HG03565 (cell line): Measurements from ENCODE around the gene TMEFF2.

Source experiments
- ATAC-seq: cut with Tn5 transposase; IDR thresholded peaks from one replicate; pipeline ENCODE4 v1.9.1; 2021; ENCODE audit warnings: mild to moderate bottlenecking, moderate library complexity; ENCODE audit not compliant: unreplicated experiment

Gene TMEFF2

DNA sequence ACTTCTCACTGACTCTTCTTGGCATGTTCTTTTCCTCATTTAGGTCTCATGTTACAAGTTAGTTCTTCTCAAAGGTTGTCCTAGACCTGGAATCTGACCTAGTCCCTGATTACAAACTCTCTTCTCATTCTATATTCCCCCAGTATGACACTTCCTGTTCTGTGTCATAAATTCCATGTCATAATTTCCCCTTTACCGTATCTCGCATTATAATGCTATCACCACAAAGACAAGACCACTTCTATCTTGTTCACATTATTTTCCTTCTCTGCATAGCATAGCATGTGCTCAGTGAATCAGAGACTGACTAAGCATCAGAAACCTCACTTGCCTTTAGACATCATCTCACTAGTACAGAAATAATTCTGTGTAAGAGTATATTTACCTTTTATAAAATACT lies 284.2 kb downstream of the TMEFF2 start:
- ATAC-seq, result no peak

DNA sequence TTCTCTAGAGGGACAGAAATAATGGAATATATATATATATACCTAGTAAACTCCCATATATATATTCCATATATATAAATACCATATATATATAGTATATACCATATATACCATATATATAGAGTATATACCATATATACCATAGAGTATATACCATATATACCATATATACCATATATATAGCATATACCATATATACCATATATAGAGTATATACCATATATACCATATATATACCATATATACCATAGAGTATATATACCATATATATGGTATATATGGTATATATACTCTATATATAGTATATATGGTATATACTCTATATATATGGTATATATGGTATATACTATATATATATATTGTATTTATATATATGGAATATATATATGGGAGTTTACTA lies 285.9 kb downstream of the TMEFF2 start:
- no peak for ATAC-seq

DNA sequence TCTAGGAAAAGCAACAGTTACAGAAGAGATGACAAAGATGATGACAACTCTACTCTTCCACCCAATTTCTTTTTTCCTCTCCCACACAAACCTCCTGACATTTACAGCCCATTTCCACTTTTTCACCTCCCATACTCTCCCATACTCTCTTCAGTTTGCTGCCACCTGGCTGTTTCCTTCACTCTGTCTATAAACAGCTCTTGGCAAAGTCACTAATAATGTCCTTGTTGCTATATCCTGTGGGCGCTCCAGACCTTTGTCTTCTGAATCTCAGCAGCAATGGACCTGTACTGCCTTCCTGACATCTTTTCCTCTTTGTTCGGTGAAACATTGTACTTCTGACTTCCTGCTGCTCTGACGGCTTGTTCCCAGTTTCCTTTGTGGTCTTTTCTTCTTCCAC lies 287.2 kb downstream of the TMEFF2 start:
- no peak for ATAC-seq

DNA sequence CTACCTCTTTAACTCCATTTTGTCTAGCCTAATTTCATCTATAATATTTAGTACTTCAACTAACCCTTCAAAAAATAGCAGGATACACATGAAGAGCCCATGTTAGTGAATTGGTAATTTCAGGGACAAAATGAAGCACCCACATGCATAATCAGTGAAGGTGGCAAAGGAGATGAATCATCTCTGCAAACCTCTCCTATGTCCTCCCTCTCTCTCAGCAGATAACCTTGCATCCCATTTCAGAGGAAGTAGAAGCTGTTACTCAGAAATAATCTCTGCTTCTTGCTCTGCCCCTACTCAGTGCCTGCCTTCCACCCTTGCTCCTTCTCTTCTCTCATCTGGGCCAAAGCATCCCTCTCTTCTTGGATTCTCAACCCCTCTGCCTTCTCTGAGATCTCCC lies 287.6 kb downstream of the TMEFF2 start:
- no peak for ATAC-seq

DNA sequence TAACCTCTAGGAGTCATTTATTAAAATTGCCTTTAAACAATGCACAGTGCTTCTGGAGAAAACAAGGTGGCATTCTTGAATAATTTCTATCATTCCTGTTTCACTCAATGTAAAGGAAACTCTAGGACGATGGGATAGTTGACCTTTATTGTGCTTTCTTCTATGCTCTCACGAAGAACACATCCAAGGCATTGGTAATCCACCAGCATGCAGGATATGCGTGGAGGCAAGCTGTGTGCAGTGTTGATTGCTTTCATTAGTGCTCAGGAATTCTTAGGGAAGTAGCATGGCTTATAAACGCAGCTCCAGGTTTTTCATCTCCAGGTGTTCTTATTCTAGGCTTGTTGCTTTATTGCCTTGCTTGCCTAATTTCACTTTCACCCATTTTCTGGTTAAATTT lies 289.4 kb downstream of the TMEFF2 start:
- ATAC-seq, result no peak

DNA sequence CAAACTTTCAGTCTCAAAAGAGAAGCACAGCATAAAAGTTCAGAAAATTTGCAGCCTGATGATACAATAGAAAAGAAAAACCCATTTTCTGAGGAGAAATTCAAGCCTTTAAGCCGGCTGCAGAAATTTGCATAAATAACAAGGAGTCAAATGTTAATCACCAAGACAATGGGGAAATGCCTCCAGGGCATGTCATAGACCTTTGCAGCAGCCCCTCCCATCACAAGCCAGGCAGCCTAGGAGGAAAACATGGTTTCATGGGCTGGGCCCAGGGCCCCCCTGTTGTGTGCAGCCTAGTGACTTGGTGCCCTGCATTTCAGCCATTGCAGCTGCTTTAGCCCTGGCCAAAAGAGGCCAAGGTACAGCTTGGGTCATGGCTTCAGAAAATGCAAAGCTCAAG lies 293.7 kb downstream of the TMEFF2 start:
- ATAC-seq, result no peak

DNA sequence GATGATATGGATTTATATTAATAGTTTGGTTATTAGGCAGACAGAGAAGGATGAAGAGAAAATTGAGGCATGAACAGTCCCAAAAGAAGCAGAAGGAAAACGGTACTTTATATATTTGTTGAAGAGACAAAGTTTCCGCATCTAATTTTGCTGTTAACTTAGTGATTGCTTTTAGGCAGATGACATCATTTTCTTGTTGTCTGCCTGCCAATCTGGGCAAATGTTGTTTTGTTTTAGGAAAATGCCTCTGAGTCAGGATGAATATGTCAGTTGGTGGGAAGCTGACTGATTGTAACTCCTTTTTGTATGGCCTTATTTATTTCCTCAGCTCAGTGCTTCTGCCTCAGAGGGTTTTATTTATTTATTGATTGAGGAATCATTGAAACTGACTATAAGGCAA lies 295.3 kb downstream of the TMEFF2 start:
- no peak for ATAC-seq
